GM20000 (cell line): ENCODE results near the gene IL32.
A peak's percentile ranks its signal among the peaks of the same experiment; 100 is the strongest.

Experiments used
- DNase-seq: peaks from one replicate; pipeline ENCODE4 v3.0.0; 2012; ENCODE audit warnings: low spot score
- CTCF ChIP-seq: IDR thresholded peaks from 2 replicates; pipeline ENCODE4 v1.5.1; 2012; ENCODE audit warnings: mild to moderate bottlenecking, control low read depth; ENCODE audit errors: extremely low read depth, missing control alignments

IL32 gene, protein sequence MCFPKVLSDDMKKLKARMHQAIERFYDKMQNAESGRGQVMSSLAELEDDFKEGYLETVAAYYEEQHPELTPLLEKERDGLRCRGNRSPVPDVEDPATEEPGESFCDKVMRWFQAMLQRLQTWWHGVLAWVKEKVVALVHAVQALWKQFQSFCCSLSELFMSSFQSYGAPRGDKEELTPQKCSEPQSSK

DNA sequence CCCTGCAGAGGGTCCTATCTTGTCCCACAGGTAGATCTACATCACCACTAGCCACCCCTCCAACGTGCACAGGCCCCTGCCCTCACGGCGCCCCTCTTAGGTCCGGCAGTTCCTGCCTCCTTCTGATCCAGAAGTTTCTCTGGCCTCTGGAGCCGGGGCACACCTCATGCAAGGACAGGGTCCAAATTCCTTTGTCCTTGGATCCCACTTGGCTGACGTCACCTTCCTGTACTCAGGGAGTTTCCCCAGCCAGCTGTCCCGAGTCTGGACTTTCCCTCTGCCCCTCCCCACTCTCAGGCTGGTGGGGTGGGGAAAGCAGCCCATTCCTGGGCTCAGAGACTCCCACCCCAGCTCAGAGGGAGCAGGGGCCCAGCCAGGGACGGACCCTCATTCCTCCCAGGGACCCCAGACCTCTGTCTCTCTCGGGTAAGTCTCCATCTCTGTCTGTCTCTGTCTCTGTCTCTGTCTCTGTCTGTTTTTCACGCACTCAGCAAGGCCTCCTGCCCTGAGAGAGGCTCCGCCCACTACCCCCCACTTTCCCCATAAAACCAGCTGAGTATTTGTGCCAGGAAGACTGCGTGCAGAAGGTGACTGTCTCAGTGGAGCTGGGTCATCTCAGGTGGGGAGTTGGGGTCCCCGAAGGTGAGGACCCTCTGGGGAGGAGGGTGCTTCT lies at the start of gene IL32:
TSS of gene IL32 (plus strand) at position 572 of the 673 bp plus-strand sequence. CDS start 172 bp downstream, outside the sequence.
- TF ChIP-seq CTCF, result no peak
- peak; percentile 60 for DNase-seq

GRCh38 chr16:3015865-3016521 lies 49.4 kb upstream of the IL32 start:
- no peak for TF ChIP-seq CTCF
- no peak for DNase-seq

GRCh38 chr16:3017344-3017743 lies 48.1 kb upstream of the IL32 start:
- TF ChIP-seq CTCF, result no peak
- DNase-seq, result no peak

DNA sequence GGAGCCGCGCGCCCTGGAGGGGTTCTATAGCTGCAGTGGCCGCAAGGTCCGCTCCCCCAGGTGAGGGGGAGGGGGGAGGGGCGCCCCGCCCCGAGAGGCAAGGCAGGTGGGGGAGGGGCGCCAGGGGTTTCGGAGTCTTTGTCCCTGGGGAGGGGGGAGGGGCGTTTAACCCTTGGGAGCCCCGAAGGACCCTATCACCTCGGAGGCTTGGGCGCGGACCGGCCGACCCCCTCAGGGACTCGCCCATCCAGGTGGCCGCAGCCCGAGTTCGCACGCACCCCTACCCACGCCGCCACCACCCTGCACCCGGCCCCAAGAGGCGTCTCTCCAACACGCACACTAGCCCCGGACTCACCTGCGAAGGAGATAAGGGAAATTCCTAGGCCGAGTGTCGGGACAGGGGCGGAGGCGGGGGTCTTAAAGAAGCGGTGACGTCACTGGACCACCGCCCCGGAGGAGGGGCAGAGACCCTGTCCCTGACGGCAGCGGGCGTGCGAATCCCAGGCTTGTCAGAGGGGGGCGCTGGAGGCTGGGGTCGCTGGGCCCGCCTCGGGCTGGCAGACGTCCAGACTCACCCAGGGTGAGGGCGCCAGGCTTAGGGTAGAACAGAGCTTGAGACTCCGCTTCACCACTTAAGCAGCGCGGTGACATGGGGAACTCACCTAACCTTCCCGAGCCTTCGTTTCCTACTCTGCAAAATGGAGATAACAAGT lies 47.5 kb upstream of the IL32 start, which contains the start of gene CLDN6:
TSS of gene CLDN6 (minus strand) at position 390 of the 713 bp plus-strand sequence. CDS start 2,162 bp downstream, outside the sequence.
- TF ChIP-seq CTCF, result peak; percentile 7
- no peak for DNase-seq

- no peak for TF ChIP-seq CTCF
- DNase-seq, result no peak
Measured at GRCh38 chr16:3019594-3020246, 45.7 kb upstream of the IL32 start.

DNA sequence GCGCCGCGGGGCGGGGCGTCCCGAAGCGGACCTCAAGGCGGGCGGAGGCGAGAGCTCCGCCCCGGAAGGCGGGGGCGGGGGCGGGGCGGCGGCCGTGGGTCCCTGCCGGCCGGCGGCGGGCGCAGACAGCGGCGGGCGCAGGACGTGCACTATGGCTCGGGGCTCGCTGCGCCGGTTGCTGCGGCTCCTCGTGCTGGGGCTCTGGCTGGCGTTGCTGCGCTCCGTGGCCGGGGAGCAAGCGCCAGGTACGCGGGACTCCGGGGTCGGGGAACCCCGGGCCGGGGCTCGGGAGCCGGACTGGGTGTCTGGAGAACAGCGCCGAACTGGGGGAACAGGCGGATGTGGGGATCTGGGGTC lies 45.2 kb upstream of the IL32 start, which contains the start of gene TNFRSF12A:
TSS of gene TNFRSF12A (plus strand) at position 122 of the 357 bp plus-strand sequence. CDS start at position 152, 30 bp downstream.
- peak; percentile 95 for DNase-seq
- no peak for TF ChIP-seq CTCF
